Measurements from ENCODE around the gene EHD1.

EHD1 gene

GRCh38 chr11:64909653-64910343 is 31.4 kb upstream of the EHD1 start:
- FAIRE-seq: no peak

GRCh38 chr11:64908766-64909165 is 30.3 kb upstream of the EHD1 start:
- FAIRE-seq: no peak

DNA sequence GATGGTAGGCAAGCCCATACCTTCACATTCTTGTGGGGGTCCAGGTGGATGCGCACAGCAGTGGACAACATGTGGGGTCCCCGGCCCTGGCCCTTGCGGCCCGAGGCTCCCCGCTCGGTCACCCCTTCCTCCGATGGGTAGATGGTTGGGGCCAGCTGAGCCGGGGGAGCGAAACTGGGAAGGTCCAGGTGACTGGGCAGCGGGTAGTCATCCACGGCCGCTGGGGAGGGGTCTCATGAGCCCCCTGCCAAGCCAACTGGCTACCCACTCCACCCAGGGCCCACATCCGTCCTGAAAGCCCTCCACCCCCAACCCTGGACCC is 27.9 kb upstream of the EHD1 start:
- no peak for FAIRE-seq

- no peak for FAIRE-seq
These were observed 27.3 kb upstream of the EHD1 start for GRCh38 chr11:64905516-64906313.

DNA sequence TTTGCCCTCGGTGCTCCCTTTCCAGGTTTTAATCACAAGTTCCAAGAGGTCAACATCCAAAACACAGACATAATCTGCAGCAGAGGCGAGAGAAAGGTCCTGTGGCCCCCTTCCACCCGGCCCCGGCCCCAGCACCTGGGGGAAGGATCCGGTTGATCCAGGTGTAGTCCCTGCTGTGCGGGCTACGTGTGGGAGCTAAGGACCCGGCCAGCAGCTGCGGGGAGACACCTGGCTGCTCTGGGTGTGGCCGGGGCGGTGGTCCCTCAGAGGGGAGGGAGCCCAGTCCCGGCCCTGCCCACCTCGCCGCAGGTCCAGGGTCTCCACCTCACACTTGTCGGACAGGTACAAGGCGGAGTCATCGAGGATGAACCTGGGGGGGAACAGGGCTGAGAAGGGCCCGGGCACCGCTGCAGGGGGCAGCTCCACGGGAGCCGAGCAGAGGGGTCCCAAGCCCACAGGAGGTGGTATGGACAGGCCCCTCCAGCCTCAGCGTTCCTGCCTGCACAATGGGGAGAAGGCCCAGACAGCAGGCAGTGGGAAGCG is 24.9 kb upstream of the EHD1 start:
- FAIRE-seq: no peak

- FAIRE-seq: no peak
These were observed 23.9 kb upstream of the EHD1 start for GRCh38 chr11:64902102-64902900.

DNA sequence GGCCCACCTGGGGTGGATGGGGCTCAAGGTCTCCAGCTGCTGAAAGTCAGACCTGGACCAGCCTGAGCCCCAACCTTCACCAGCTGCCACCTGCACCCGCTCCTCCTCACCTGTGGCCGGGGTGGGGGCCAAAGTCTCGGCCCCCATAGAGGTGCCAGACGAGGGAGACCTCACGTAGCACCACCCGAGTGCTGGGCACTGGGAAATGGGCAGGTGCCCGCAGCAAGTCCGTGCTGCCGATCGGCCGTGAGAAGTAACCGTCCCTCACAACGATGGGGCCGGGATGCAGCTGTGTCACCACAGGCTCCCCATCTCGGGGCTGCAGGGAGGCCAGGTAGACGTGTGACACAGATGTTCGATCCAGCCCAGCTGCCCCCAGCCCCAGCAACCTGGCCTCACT is 22.4 kb upstream of the EHD1 start:
- FAIRE-seq: no peak

- FAIRE-seq: no peak
These were observed 21.9 kb upstream of the EHD1 start for GRCh38 chr11:64900263-64900678.

- FAIRE-seq: no peak
These were observed 20.1 kb upstream of the EHD1 start for GRCh38 chr11:64898541-64898940.

DNA sequence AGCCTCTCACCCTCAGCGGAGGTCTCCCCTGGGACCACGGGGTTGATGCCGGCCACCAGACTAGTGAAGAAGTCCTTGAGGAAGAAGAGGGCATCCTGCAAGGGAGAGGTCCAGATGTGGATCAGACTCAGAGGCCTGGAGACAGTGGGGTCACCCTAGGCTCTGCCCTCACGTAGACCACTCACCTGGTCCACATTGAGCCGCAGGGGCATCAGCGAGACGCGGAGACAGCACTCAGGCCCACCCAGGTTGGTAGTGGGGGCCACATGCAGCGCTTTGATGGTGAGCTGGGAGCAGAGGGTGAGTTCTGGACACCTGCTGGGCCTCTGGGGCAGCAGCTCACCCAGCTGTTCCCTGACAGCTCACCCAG is 19.6 kb upstream of the EHD1 start:
- no peak for FAIRE-seq

GRCh38 chr11:64897381-64898075 is 19.1 kb upstream of the EHD1 start:
- no peak for FAIRE-seq

DNA sequence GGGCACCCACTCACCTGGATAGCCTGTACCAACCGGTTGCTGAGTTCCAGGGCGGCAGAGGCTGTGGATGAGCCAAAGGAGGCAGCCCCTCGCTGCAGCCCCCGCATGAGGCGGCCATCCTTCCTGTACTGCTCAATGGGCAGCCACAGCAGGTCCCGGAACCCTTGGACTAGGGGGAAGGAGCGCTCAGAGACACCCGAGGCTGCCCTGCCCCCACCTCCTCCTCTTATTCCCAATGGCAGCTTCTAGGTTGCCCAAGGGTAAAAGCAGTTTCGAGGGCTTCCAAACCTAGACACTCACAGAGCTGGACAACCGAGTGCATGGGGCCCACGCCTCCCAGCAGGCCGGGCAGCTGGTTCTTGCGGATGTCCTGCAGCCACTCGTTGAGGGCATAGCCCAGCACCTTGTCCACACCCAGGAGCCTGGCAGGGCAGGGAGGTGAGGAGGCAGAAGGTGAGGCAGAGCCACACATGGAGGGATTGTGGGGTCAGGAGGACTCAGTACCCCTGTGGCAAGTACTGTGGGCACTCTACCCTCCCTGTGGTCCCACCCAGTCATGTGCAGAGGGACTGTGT is 18.1 kb upstream of the EHD1 start:
- no peak for FAIRE-seq

DNA sequence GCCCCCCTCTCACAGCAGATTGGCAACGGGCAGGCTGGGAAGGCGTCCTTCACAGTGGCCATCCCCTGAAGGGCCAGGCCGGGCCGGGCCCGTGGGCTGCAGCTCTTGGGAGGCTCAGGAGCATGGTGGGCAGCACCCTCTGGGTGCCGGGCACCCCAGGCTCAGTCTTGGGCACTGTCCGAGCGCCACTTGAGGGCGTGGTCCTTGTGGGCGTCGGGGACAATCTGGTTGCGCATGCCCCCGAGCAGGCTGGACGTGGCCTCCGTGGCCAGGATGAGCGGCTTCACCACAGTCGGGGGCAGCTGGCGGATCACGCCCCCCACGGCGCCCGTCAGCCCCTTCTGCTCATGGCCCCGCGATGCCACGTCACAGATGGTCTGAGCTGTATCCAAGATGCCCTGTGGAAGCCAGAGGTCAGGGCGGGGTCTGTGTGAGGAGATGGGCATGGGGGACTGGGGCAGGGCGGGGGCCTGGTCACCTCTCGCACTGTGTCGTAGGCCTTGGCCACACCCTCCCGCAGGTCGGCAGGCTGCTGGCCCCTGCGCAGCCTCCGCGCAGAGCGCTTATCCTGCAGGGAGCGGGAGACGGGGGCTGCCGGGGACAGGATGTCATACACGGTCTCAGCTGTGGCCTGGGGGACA is 16.5 kb upstream of the EHD1 start:
- FAIRE-seq: no peak

DNA sequence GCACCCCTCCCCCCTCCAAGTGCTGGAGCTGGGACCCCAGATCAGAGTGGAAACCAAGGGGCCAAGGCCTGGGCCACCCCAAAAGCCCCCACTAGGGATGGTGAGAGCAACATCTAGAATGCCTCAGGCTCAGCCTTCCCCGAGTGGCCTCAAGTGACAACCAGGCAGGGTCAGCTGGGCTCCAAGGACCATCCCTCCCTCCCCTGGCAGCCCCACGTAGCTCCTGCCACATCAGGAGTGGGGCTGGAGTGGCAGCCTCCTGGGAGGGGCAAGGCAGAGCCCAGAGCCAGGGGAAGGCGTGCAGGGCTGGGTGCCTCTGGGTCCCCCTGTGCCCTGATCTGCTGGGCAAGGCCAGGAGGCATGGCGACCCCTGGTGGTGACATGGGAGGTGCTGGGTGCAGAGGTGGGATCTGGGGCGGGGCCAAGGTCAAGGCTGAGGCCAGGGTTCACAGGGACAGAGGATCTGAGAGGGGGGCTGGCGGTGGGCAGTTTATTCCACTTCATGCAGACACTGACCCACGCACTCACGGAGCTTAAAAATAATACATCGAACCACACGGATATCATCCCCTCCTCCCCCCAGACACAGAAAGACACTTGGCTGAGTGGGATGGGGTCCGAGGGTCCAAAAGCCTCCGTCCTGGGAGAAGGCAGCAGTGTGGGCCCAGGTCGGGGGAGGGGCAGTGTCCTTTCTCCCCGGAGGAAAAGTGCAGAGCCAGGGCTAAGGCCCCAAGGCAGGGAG is 15.8 kb upstream of the EHD1 start:
- no peak for FAIRE-seq

DNA sequence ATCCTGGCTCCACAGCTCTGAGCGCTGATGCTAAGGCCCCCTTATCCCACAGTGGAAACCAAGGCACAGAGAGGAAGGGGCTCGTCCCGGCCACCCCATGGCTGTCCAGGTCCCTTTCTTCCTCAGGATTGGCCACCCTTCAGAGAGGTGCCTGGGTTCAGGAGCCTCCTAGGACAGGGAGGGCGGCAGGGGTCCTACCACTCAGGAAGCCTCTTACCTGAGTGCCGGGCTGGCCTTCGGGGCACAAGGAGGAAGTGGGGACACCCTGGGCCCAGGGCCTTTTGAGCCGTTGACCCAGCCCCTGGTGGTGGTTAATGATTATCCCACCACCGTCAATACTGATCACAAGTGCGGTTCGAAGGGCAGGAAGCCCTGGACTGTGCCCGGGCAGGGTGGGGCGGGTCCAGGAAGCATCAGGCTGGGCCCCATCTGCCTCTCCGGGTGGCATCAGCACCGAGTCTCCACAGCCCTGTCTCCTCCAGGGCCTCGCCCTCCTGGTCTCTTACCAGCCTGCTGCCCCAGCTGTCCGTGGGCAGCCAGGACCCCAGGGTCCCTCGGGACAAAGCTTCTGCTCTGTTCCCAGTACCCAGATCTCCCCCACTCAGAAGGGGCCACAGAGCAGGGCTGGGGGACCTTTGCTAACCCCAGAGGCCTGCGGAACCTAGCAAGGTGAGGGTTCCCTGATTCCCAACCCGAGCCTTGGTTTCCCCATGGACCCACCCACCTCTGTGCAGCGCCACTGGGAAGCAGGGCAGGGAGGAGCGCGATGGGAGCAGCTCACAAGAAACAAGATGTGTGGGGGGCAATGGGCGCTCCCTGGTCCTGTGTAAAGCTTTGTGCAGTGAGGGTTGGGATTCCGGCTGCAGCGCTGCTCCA is 15.0 kb upstream of the EHD1 start:
- FAIRE-seq: no peak

DNA sequence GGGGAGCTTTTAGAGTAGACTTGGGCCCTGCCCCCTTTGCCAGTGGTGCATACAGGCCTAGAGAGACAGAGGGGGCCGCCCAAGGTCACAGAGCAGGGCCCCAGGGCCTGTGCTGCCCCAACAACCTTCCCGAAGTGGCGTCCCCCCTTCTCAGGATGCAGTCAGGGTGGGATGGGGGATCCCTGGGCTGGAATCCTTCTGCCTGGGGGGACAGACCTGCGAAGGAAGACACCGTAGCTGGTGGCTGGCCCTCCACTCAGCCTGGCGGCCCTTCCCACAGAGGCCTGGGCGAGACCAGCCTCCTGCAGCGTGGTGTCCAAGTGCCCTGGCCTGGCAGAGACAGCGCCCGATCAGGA is 14.4 kb upstream of the EHD1 start:
- FAIRE-seq: no peak

- FAIRE-seq: no peak
These were observed 14.0 kb upstream of the EHD1 start for GRCh38 chr11:64892411-64892831.

GRCh38 chr11:64891880-64892279 is 13.5 kb upstream of the EHD1 start:
- no peak for FAIRE-seq

DNA sequence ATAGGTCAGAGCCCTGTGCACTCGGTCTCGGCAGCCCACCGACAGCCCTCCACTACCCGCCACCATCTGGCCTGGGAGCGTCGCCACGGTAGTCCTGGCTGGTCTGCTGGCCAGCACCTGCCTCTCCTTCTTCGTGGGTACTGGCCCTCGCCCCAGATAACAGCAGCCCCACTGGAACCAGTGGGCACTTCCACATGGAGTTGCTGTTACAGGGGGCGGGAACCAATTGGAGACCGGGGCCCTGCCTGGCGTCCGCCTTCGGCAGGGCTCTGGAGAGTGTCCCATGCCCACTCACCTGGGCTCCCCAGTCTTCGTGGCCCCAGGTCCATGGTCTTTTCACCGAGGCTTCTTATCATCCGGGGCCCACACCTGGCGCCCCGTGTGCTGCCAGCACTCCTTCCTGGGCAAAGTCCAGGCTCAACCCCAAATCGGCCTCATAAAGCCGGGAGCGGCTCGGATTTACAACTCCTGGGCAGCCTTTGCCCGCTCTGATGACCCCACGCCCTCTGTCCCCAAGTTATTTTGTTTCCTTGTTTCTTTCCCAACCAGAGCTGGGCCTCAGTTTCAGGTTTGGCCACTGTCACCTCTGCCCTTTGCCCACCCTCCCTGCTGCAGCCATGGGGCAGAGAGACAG is 12.9 kb upstream of the EHD1 start:
- FAIRE-seq: no peak

- no peak for FAIRE-seq
These were observed 12.1 kb upstream of the EHD1 start for GRCh38 chr11:64890522-64890939.
